HepG2 (cell line): ENCODE results near the gene IL6R.

Source experiments
- NCOA5 ChIP-seq: sonication (generic); formaldehyde crosslinking; IDR thresholded peaks from 2 replicates; pipeline ENCODE4 v1.4.0; 2020; ENCODE audit warnings: missing genetic modification reagents
- ZNF530 ChIP-seq: sonication (generic); formaldehyde crosslinking; IDR thresholded peaks from 2 replicates; pipeline ENCODE4 v1.5.0; 2020; ENCODE audit warnings: low read depth, mild to moderate bottlenecking, missing genetic modification reagents
- ZNF747 ChIP-seq: sonication (generic); formaldehyde crosslinking; IDR thresholded peaks from 2 replicates; pipeline ENCODE4 v1.8.1; 2023; ENCODE audit warnings: missing genetic modification reagents, mild to moderate bottlenecking, borderline replicate concordance
- TF ChIP-seq, protein P1 (sequence below): sonication (generic); formaldehyde crosslinking; IDR thresholded peaks from 2 replicates; pipeline ENCODE4 v1.9.0; 2021; ENCODE audit warnings: missing genetic modification reagents, mild to moderate bottlenecking, borderline replicate concordance
- TF ChIP-seq, protein P2 (sequence below): sonication (generic); formaldehyde crosslinking; IDR thresholded peaks from 2 replicates; pipeline ENCODE4 v1.5.0; 2020; ENCODE audit warnings: mild to moderate bottlenecking, missing genetic modification reagents, moderate library complexity

DNA sequence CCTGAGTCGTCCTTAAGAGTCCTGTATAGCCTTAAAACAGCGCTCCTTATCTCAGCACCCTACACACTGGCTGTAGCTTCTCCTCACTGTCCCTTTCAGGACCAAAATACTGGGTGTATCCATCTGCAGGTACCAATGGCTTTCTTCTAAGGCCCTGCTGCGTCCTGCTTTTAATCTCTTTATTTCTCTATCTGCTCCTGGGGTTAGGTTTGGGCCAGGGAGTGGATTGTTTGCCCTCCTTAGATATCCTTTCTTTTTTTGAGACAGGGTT is 12.1 kb downstream of the IL6R start:
- TF ChIP-seq, protein P1, sequence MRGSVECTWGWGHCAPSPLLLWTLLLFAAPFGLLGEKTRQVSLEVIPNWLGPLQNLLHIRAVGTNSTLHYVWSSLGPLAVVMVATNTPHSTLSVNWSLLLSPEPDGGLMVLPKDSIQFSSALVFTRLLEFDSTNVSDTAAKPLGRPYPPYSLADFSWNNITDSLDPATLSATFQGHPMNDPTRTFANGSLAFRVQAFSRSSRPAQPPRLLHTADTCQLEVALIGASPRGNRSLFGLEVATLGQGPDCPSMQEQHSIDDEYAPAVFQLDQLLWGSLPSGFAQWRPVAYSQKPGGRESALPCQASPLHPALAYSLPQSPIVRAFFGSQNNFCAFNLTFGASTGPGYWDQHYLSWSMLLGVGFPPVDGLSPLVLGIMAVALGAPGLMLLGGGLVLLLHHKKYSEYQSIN (CRISPR knock-in tag) = no peak
- TF ChIP-seq ZNF530 (CRISPR knock-in tag) = no peak
- TF ChIP-seq NCOA5 (CRISPR knock-in tag) = no peak
- TF ChIP-seq, protein P2, sequence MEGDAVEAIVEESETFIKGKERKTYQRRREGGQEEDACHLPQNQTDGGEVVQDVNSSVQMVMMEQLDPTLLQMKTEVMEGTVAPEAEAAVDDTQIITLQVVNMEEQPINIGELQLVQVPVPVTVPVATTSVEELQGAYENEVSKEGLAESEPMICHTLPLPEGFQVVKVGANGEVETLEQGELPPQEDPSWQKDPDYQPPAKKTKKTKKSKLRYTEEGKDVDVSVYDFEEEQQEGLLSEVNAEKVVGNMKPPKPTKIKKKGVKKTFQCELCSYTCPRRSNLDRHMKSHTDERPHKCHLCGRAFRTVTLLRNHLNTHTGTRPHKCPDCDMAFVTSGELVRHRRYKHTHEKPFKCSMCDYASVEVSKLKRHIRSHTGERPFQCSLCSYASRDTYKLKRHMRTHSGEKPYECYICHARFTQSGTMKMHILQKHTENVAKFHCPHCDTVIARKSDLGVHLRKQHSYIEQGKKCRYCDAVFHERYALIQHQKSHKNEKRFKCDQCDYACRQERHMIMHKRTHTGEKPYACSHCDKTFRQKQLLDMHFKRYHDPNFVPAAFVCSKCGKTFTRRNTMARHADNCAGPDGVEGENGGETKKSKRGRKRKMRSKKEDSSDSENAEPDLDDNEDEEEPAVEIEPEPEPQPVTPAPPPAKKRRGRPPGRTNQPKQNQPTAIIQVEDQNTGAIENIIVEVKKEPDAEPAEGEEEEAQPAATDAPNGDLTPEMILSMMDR (CRISPR knock-in tag) = no peak
- TF ChIP-seq ZNF747 (CRISPR knock-in tag) = no peak
